CD14-positive monocyte (primary cell): ENCODE measurements around the gene MUS81. TPM values are rescaled to one million over a fixed set of nuclear protein-coding genes. Genes with fewer than 3 reads are reported as not detected.
A peak's percentile ranks its signal among the peaks of the same experiment; 100 is the strongest.

Experiments
- DNase-seq, 3 donors: peaks; one replicate each; pipeline ENCODE4 v3.0.0-alpha.2; 2011 to 2022
- H2AFZ ChIP-seq: 2 replicates; pipeline ENCODE4 v1.6.0; 2012; ENCODE audit warnings: mild to moderate bottlenecking, low read depth, low read length, inconsistent platforms; ENCODE audit not compliant: insufficient read depth, poor library complexity, severe bottlenecking
- H3K27ac ChIP-seq, 2 donors: 1 replicate in 1 of 2; 2 replicates in 1 of 2; pipeline ENCODE4 v1.5.1; 2012 to 2013; ENCODE audit warnings: low read length in 2 of 2, control low read depth in 1 of 2, inconsistent platforms in 1 of 2, low read depth in 1 of 2, mild to moderate bottlenecking in 1 of 2
- H3K27me3 ChIP-seq, 2 donors: one replicate each; pipeline versions ENCODE4 v1.6.0 to v1.6.1; 2011 to 2013; ENCODE audit warnings: low read length in 2 of 2; ENCODE audit not compliant: control insufficient read depth in 2 of 2, insufficient read depth in 2 of 2
- H3K36me3 ChIP-seq, 2 donors: replicated peaks in 1 of 2; 1 replicate in 1 of 2; 2 replicates in 1 of 2; pipeline versions ENCODE4 v1.5.1 to v1.6.1; 2012 to 2013; ENCODE audit warnings: low read length in 2 of 2, control low read depth in 1 of 2, inconsistent platforms in 1 of 2, mild to moderate bottlenecking in 1 of 2; ENCODE audit not compliant: insufficient read depth in 2 of 2, control insufficient read depth in 1 of 2
- H3K4me1 ChIP-seq, 2 donors: 1 replicate in 1 of 2; 2 replicates in 1 of 2; pipeline versions ENCODE4 v1.5.1 to v1.6.1; 2012 to 2013; ENCODE audit warnings: low read length in 2 of 2, control low read depth in 1 of 2, inconsistent platforms in 1 of 2, mild to moderate bottlenecking in 1 of 2, moderate library complexity in 1 of 2; ENCODE audit not compliant: insufficient read depth in 2 of 2, control insufficient read depth in 1 of 2
- H3K4me2 ChIP-seq: replicated peaks from 2 replicates; pipeline ENCODE3; 2012; ENCODE audit warnings: low read length, moderate library complexity, mild to moderate bottlenecking; ENCODE audit not compliant: poor library complexity, severe bottlenecking; ENCODE audit errors: extremely low read depth
- H3K4me3 ChIP-seq, 3 experiments: fragments of 200-600 bp in 1 of 3; sonication (generic) in 1 of 3; replicated peaks in 1 of 3; 1 replicate in 2 of 3; 2 replicates in 1 of 3; pipeline ENCODE4 v1.5.1; 2011 to 2013; ENCODE audit warnings: low read length in 3 of 3, mild to moderate bottlenecking in 3 of 3, control low read depth in 2 of 3, low read depth in 2 of 3, inconsistent platforms in 1 of 3, moderate library complexity in 1 of 3
- H3K79me2 ChIP-seq: 2 replicates; pipeline ENCODE4 v1.6.0; 2012; ENCODE audit warnings: mild to moderate bottlenecking, control low read depth, inconsistent platforms, low read length, moderate library complexity; ENCODE audit not compliant: insufficient read depth
- H3K9ac ChIP-seq: 2 replicates; pipeline ENCODE4 v1.6.0; 2017; ENCODE audit warnings: low read length, mild to moderate bottlenecking; ENCODE audit not compliant: insufficient read depth, poor library complexity, severe bottlenecking
- H3K9me3 ChIP-seq, 2 donors: replicated peaks in 1 of 2; 1 replicate in 1 of 2; 2 replicates in 1 of 2; pipeline versions ENCODE4 v1.5.1 to v1.6.1; 2012 to 2013; ENCODE audit warnings: low read length in 2 of 2, control low read depth in 1 of 2; ENCODE audit not compliant: control insufficient read depth in 1 of 2, insufficient read depth in 1 of 2
- H4K20me1 ChIP-seq: 2 replicates; pipeline ENCODE4 v1.6.0; 2012; ENCODE audit warnings: mild to moderate bottlenecking, low read length, control low read depth, moderate library complexity; ENCODE audit not compliant: insufficient read depth
- H3K27ac Mint-ChIP-seq, 7 donors: one replicate each; pipeline ENCODE4 v1.8.0; 2020; ENCODE audit warnings: mild to moderate bottlenecking in 7 of 7, mixed read lengths in 7 of 7, moderate library complexity in 6 of 7, inconsistent platforms in 2 of 7
- H3K27me3 Mint-ChIP-seq, 3 donors: one replicate each; pipeline ENCODE4 v1.8.0; 2021 to 2022; ENCODE audit warnings: low read depth in 3 of 3, mild to moderate bottlenecking in 3 of 3, mixed read lengths in 3 of 3, moderate library complexity in 3 of 3, inconsistent platforms in 1 of 3
- H3K36me3 Mint-ChIP-seq, 2 donors: one replicate each; pipeline ENCODE4 v1.8.0; 2020; ENCODE audit warnings: mixed read lengths in 2 of 2, inconsistent platforms in 1 of 2, mild to moderate bottlenecking in 1 of 2
- H3K4me1 Mint-ChIP-seq: one replicate; pipeline ENCODE4 v1.8.0; 2020; ENCODE audit warnings: mild to moderate bottlenecking, mixed read lengths
- H3K4me3 Mint-ChIP-seq, 2 donors: one replicate each; pipeline ENCODE4 v1.8.0; 2020; ENCODE audit warnings: mild to moderate bottlenecking in 2 of 2, mixed read lengths in 2 of 2, moderate library complexity in 1 of 2
- H3K9me3 Mint-ChIP-seq, 7 donors: one replicate each; pipeline ENCODE4 v1.8.0; 2020 to 2022; ENCODE audit warnings: mixed read lengths in 7 of 7, mild to moderate bottlenecking in 6 of 7, moderate library complexity in 6 of 7, inconsistent platforms in 2 of 7
- CTCF ChIP-seq: fragments of 200-600 bp; IDR thresholded peaks from one replicate; pipeline ENCODE4 v1.8.0; 2022; ENCODE audit warnings: antibody characterized with exemption, mild to moderate bottlenecking
- WGBS: methylation state at CpG from one replicate; pipeline ENCODE4 v1.1.5; 2013; ENCODE audit warnings: missing lambda C conversion rate; ENCODE audit not compliant: insufficient coverage; 5-methylcytosine and 5-hydroxymethylcytosine counted together
- intact Hi-C, 2 donors: fragments of 100-400 bp; cut with micrococcal nuclease; formaldehyde crosslinking; loops; one replicate each; pipeline versions ENCODE4 v1.15.0 to v1.15.1; 2023
- polyA plus RNA-seq, 3 donors: library from polyadenylated mRNA; depleted of rRNA in 1 of 3; unstranded in 2 of 3; stranded (reverse) in 1 of 3; fragments of 300-500 nt in 2 of 3; fragments of >200 nt in 1 of 3; fragmentation: Illumina TruSeq in 2 of 3; gene quantifications; 1 replicate in 2 of 3; 2 replicates in 1 of 3; pipeline ENCODE4 v1.2.3, GENCODE V29; 2012 to 2021

Gene MUS81
- polyA plus RNA-seq, 3 donors, result 15.0 to 87.5 (median 16.4) TPM

GRCh38 chr11:65851811-65852507, 8.3 kb upstream of the MUS81 start:
- Histone ChIP-seq H3K79me2 (peaks cover 38% of the 10 kb centered on the region), H3K4me3 (no peak overlapping the region), H3K9me3 (peaks cover 4 to 8% of the 10 kb centered on the region in 2 donors), H3K4me2 (no peak overlapping the region), H3K4me1 (peaks cover 13 to 21% of the 10 kb centered on the region in 2 donors), H4K20me1 (peaks cover 75% of the 10 kb centered on the region), H3K27ac (peak overlapping the region in 1 of 2 donors; percentile 4), H3K27me3 (no peaks in the 10 kb centered on the region), H3K36me3 (peaks cover 42 to 58% of the 10 kb centered on the region in 2 donors), H2AFZ (no peak overlapping the region), H3K9ac (no peak overlapping the region)
- TF ChIP-seq CTCF, result no peak
- 94% methylated on average over 9 of the region's 10 CpGs for WGBS
- H3K4me1 Mint-ChIP-seq, result peaks cover 37% of the 10 kb centered on the region
- no peak overlapping the region for H3K4me3 Mint-ChIP-seq
- peaks cover 45 to 59% of the 10 kb centered on the region in 2 donors for H3K36me3 Mint-ChIP-seq
- intact Hi-C loops, result no loop called here
- H3K27ac Mint-ChIP-seq, result no peak overlapping the region
- DNase-seq, result no peak
- peaks cover 0 to 3% (median 0%) of the 10 kb centered on the region in 3 donors for H3K27me3 Mint-ChIP-seq
- peaks cover 0 to 12% (median 8%) of the 10 kb centered on the region in 7 donors for H3K9me3 Mint-ChIP-seq

GRCh38 chr11:65852508-65853245, 7.6 kb upstream of the MUS81 start:
- Mint-ChIP-seq H3K27me3 (peaks cover 0 to 3% (median 0%) of the 10 kb centered on the region in 3 donors), H3K36me3 (peaks cover 45 to 59% of the 10 kb centered on the region in 2 donors), H3K4me1 (peaks cover 37% of the 10 kb centered on the region), H3K4me3 (no peak overlapping the region), H3K9me3 (peaks cover 0 to 12% (median 8%) of the 10 kb centered on the region in 7 donors), H3K27ac (peak overlapping the region in 1 of 7 donors; percentile 21)
- peaks cover 45% of the 10 kb centered on the region for H3K79me2 ChIP-seq
- no peak for TF ChIP-seq CTCF
- H4K20me1 ChIP-seq, result peaks cover 82% of the 10 kb centered on the region
- peaks cover 13 to 21% of the 10 kb centered on the region in 2 donors for H3K4me1 ChIP-seq
- H3K4me2 ChIP-seq, result no peak overlapping the region
- no peak for DNase-seq
- H3K9me3 ChIP-seq, result peaks cover 4 to 8% of the 10 kb centered on the region in 2 donors
- no peak overlapping the region for H3K4me3 ChIP-seq
- peaks cover 42 to 58% of the 10 kb centered on the region in 2 donors for H3K36me3 ChIP-seq
- peak overlapping the region in 1 of 2 donors; percentile 18 for H3K27ac ChIP-seq
- 96% methylated on average over 30 of the region's 33 CpGs for WGBS
- no peak overlapping the region for H3K9ac ChIP-seq
- H3K27me3 ChIP-seq, result no peaks in the 10 kb centered on the region
- H2AFZ ChIP-seq, result no peak overlapping the region
- intact Hi-C loops, result no loop called here
